HUES64 (cell line): ENCODE measurements around the gene METTL26.
A peak's percentile ranks its signal among the peaks of the same experiment; 100 is the strongest.

Experiments
- H3K27ac ChIP-seq: 2 replicates; pipeline ENCODE4 v1.7.0; 2013; ENCODE audit warnings: low read depth, low read length, inconsistent platforms
- H3K27me3 ChIP-seq: 2 replicates; pipeline ENCODE4 v1.6.1; 2013; ENCODE audit warnings: mild to moderate bottlenecking, low read length; ENCODE audit not compliant: insufficient read depth
- H3K36me3 ChIP-seq: 2 replicates; pipeline ENCODE4 v1.6.1; 2013; ENCODE audit warnings: mild to moderate bottlenecking, low read length; ENCODE audit not compliant: insufficient read depth
- H3K4me1 ChIP-seq: 2 replicates; pipeline ENCODE4 v1.6.1; 2013; ENCODE audit warnings: mild to moderate bottlenecking, low read length, moderate library complexity; ENCODE audit not compliant: insufficient read depth
- H3K4me3 ChIP-seq: 2 replicates; pipeline ENCODE4 v1.5.1; 2013; ENCODE audit warnings: mild to moderate bottlenecking, low read length, moderate library complexity
- H3K9ac ChIP-seq: 2 replicates; pipeline ENCODE4 v1.6.1; 2013; ENCODE audit warnings: mild to moderate bottlenecking, low read depth, low read length
- H3K9me3 ChIP-seq: 2 replicates; pipeline ENCODE4 v1.6.1; 2013; ENCODE audit warnings: low read depth, low read length; ENCODE audit not compliant: insufficient read depth
- WGBS: fragments of 150-250, 120-280 bp; methylation state at CpG from one replicate; pipeline ENCODE4 v1.1.7; 2013; ENCODE audit warnings: missing lambda C conversion rate; 5-methylcytosine and 5-hydroxymethylcytosine counted together

The METTL26 gene

GRCh38 chr16:654034-654433 lies 17.9 kb upstream of the METTL26 start:
- 96% methylated on average over 12 of the region's 12 CpGs for WGBS
- H3K27me3 ChIP-seq: no peaks in the 10 kb centered on the region
- no peak overlapping the region for H3K9ac ChIP-seq
- no peaks in the 10 kb centered on the region for H3K9me3 ChIP-seq
- H3K27ac ChIP-seq: no peak overlapping the region
- no peaks in the 10 kb centered on the region for H3K4me1 ChIP-seq
- peaks cover 26% of the 10 kb centered on the region for H3K36me3 ChIP-seq
- H3K4me3 ChIP-seq: no peak overlapping the region

- H3K27ac ChIP-seq: no peak overlapping the region
- H3K4me1 ChIP-seq: no peaks in the 10 kb centered on the region
- WGBS: 92% methylated on average over 28 of the region's 28 CpGs
- no peak overlapping the region for H3K4me3 ChIP-seq
- H3K9ac ChIP-seq: no peak overlapping the region
- peaks cover 23% of the 10 kb centered on the region; the same call in 1 of the 2 replicates for H3K36me3 ChIP-seq
- no peaks in the 10 kb centered on the region for H3K9me3 ChIP-seq
- H3K27me3 ChIP-seq: no peaks in the 10 kb centered on the region
Measured at GRCh38 chr16:652454-653305, 16.6 kb upstream of the METTL26 start.

GRCh38 chr16:651844-652243 lies 15.7 kb upstream of the METTL26 start:
- H3K27ac ChIP-seq: no peak overlapping the region
- no peak overlapping the region for H3K4me3 ChIP-seq
- no peaks in the 10 kb centered on the region for H3K9me3 ChIP-seq
- H3K36me3 ChIP-seq: peaks cover 23% of the 10 kb centered on the region; the same call in 1 of the 2 replicates
- H3K27me3 ChIP-seq: no peaks in the 10 kb centered on the region
- no peaks in the 10 kb centered on the region for H3K4me1 ChIP-seq
- no peak overlapping the region for H3K9ac ChIP-seq
- WGBS: 95% methylated on average over 22 of the region's 22 CpGs

GRCh38 chr16:649631-650030 lies 13.5 kb upstream of the METTL26 start:
- Histone ChIP-seq H3K9ac (peak overlapping the region; percentile 74), H3K27me3 (no peaks in the 10 kb centered on the region), H3K27ac (no peak overlapping the region), H3K36me3 (peaks cover 19% of the 10 kb centered on the region; the same call in 1 of the 2 replicates), H3K4me1 (no peaks in the 10 kb centered on the region), H3K9me3 (no peaks in the 10 kb centered on the region), H3K4me3 (peak overlapping the region; percentile 65)
- 6% methylated on average over 44 of the region's 44 CpGs for WGBS

- Histone ChIP-seq H3K27ac (peak within 1 kb of the TSS; percentile 82), H3K4me3 (peak within 1 kb of the TSS; percentile 65), H3K27me3 (no peaks in the 10 kb centered on the region), H3K9ac (peak within 1 kb of the TSS; percentile 74), H3K36me3 (peaks cover 19% of the 10 kb centered on the region; the same call in 1 of the 2 replicates), H3K9me3 (no peaks in the 10 kb centered on the region), H3K4me1 (no peaks in the 10 kb centered on the region)
- WGBS: 2% methylated on average over 91 of the region's 91 CpGs
Measured at GRCh38 chr16:648781-649589, 12.9 kb upstream of the METTL26 start, which contains the start of gene WDR90. WDR90 (plus strand) TSS chr16:649365; CDS start chr16:649417, 52 bp downstream.

- peak overlapping the region; percentile 65 for H3K4me3 ChIP-seq
- peak overlapping the region; percentile 82; the same call in 1 of the 2 replicates for H3K27ac ChIP-seq
- no peaks in the 10 kb centered on the region for H3K9me3 ChIP-seq
- peak overlapping the region; percentile 74 for H3K9ac ChIP-seq
- H3K4me1 ChIP-seq: no peaks in the 10 kb centered on the region
- peaks cover 12% of the 10 kb centered on the region; the same call in 1 of the 2 replicates for H3K36me3 ChIP-seq
- H3K27me3 ChIP-seq: peaks cover 2% of the 10 kb centered on the region; the same call in 1 of the 2 replicates
- WGBS: 41% methylated on average over 24 of the region's 24 CpGs
Measured at GRCh38 chr16:648071-648780, 12.1 kb upstream of the METTL26 start.

- H3K4me3 ChIP-seq: no peak overlapping the region
- peaks cover 6% of the 10 kb centered on the region; the same call in 1 of the 2 replicates for H3K36me3 ChIP-seq
- H3K9me3 ChIP-seq: no peaks in the 10 kb centered on the region
- H3K27me3 ChIP-seq: peaks cover 10% of the 10 kb centered on the region
- H3K9ac ChIP-seq: no peak overlapping the region
- H3K27ac ChIP-seq: no peak overlapping the region
- H3K4me1 ChIP-seq: no peaks in the 10 kb centered on the region
- 92% methylated on average over 24 of the region's 25 CpGs for WGBS
Measured at GRCh38 chr16:647173-647902, 11.2 kb upstream of the METTL26 start.

GRCh38 chr16:646679-647172 lies 10.6 kb upstream of the METTL26 start:
- Histone ChIP-seq H3K4me1 (no peaks in the 10 kb centered on the region), H3K9ac (no peak overlapping the region), H3K4me3 (no peak overlapping the region)

GRCh38 chr16:645852-646678 lies 10.0 kb upstream of the METTL26 start:
- no peaks in the 10 kb centered on the region for H3K9me3 ChIP-seq
- WGBS: 92% methylated on average over 32 of the region's 32 CpGs
- H3K36me3 ChIP-seq: no peaks in the 10 kb centered on the region
- no peak overlapping the region for H3K9ac ChIP-seq
- H3K4me3 ChIP-seq: no peak overlapping the region
- H3K4me1 ChIP-seq: no peaks in the 10 kb centered on the region
- H3K27me3 ChIP-seq: peaks cover 13% of the 10 kb centered on the region
- H3K27ac ChIP-seq: no peak overlapping the region

More at GRCh38 chr16:646679-647172, 10.6 kb upstream of the METTL26 start:
- 0 out of 2 replicates have a peak, but pooled peaks cover under 1% of the 10 kb centered on the region for H3K36me3 ChIP-seq
- no peak overlapping the region for H3K27ac ChIP-seq
- no peaks in the 10 kb centered on the region for H3K9me3 ChIP-seq
- H3K27me3 ChIP-seq: peaks cover 13% of the 10 kb centered on the region
- WGBS: 94% methylated on average over 22 of the region's 22 CpGs
